Esophagus muscularis mucosa (tissue), 4 donors: ENCODE results near the gene CELSR1.

Experiments
- CTCF ChIP-seq, 3 experiments: fragments of 200-600 bp in 2 of 3; fragments of 450-650 bp in 1 of 3; sonication (generic) in 2 of 3; IDR thresholded peaks; one replicate each; pipeline ENCODE4 v1.5.1; 2017 to 2019; ENCODE audit warnings: antibody characterized with exemption in 3 of 3, mild to moderate bottlenecking in 2 of 3, moderate library complexity in 1 of 3
- EP300 ChIP-seq: sonication (generic); formaldehyde crosslinking; IDR thresholded peaks from one replicate; pipeline ENCODE4 v1.6.1; 2017; ENCODE audit warnings: antibody characterized with exemption
- POLR2A ChIP-seq: fragments of 450-650 bp; IDR thresholded peaks from one replicate; pipeline ENCODE4 v1.6.1; 2017; ENCODE audit warnings: antibody characterized with exemption, moderate library complexity, mild to moderate bottlenecking, low read depth
- POLR2AphosphoS5 ChIP-seq, 2 donors: sonication (generic); formaldehyde crosslinking; IDR thresholded peaks; one replicate each; pipeline ENCODE4 v1.6.1; 2017; ENCODE audit warnings: antibody characterized with exemption in 2 of 2

- TF ChIP-seq CTCF (IDR thresholded peaks at IDR 0.05) (no peak), EP300 (no peak), POLR2A (no peak), POLR2AphosphoS5 (IDR thresholded peaks at IDR 0.05) (no peak)
These were observed 189.2 kb downstream of the CELSR1 start for GRCh38 chr22:46348099-46348695.
